HG03095 (cell line): ENCODE results near the gene SVBP.

Experiments used
- ATAC-seq: cut with Tn5 transposase; IDR thresholded peaks from one replicate; pipeline ENCODE4 v1.9.1; 2021; ENCODE audit warnings: moderate library complexity; ENCODE audit not compliant: unreplicated experiment

Gene SVBP

GRCh38 chr1:42765832-42766740 is 51.1 kb downstream of the SVBP start:
- ATAC-seq, result peak; percentile 12

DNA sequence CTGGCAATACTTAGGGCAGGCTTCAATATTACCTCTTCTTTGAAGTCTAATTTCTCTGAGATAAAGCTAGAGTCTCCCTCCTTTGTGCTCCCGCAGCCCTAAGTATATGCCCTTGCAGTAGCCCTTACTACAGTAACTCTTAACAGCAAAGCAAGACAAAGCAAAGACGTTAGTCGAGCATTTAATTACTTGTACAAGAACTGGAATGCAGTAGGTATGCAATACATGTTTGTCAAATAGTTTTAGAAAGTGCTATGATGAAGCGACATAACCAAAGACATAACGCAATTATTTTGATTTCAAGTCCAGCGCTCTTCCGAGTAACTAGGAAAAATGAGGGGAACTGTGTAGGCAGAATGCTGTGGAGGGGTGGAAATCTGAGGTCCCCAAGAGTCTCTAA is 51.9 kb downstream of the SVBP start:
- no peak for ATAC-seq

DNA sequence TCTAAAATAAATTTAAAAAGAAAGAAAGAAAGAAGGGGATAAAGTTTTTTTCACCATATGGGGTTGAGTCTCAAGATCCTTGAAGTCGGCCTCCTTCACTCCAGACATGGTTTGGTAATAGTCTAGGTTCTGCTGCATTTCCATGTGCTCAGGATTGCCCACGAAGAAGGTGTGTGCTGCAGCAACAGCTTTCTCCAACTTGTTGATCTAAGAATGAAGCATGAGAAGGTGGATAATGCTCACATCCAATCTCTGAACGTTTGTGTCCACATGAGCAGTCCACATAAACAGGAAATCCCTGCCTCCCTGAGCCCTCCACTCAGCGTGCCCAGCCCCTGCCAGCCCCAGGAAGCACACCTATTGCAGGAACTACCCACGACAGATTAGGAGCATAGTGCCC is 54.9 kb downstream of the SVBP start:
- no peak for ATAC-seq

DNA sequence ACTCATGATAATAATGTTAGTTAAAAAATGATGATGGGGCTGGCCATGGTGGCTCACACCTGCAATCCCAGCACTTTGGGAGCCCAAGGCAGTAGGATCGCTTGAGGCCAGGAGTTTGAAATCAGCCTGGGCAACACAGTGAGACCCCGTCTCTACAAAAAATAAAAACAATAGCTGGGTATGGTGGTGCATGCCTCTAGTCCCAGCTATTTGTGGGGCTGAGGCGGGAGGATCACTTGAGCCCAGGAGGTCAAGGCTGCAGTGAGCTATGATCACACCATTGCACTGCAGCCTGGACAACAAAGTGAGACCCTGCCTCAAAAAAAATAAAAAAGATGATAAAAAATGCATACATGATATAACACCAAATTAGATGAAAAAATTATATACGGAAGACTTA is 55.6 kb downstream of the SVBP start:
- ATAC-seq, result no peak

- no peak for ATAC-seq
Observed at GRCh38 chr1:42759114-42759513, 58.1 kb downstream of the SVBP start.

- ATAC-seq, result no peak
Observed at GRCh38 chr1:42758641-42759040, 58.6 kb downstream of the SVBP start.

GRCh38 chr1:42757892-42758275 is 59.3 kb downstream of the SVBP start:
- ATAC-seq, result no peak
